HTERT RPE-1 (cell line): ENCODE results near the gene SLC25A44.
"Not testable (repeated sequence)": the region's sequence is repeated elsewhere in the genome, so short reads cannot be mapped to it uniquely, and the experiment has no call there.

ENCODE experiments used
- in situ Hi-C: fragments of 300-500 bp; cut with MboI; formaldehyde crosslinking; loops from 4 replicates; pipeline ENCODE4 v1.14.3; 2020; ENCODE audit warnings: low sequenced_read_pairs

Gene SLC25A44

GRCh38 chr1:156162430-156163037 lies 31.4 kb upstream of the SLC25A44 start:
- in situ Hi-C loops: no loop called here

GRCh38 chr1:156163712-156164111 lies 30.2 kb upstream of the SLC25A44 start:
- in situ Hi-C loops: no loop called here

GRCh38 chr1:156164125-156164831 lies 29.6 kb upstream of the SLC25A44 start:
- in situ Hi-C loops: no loop called here

- in situ Hi-C loops: no loop called here
Measured at GRCh38 chr1:156165083-156165482, 28.8 kb upstream of the SLC25A44 start.

GRCh38 chr1:156167536-156167935 lies 26.4 kb upstream of the SLC25A44 start:
- in situ Hi-C loops: no loop called here

- in situ Hi-C loops: no loop called here
Measured at GRCh38 chr1:156172696-156173470, 21.0 kb upstream of the SLC25A44 start.

GRCh38 chr1:156176610-156177210 lies 17.2 kb upstream of the SLC25A44 start:
- in situ Hi-C loops: no loop called here

GRCh38 chr1:156177919-156178654 lies 15.8 kb upstream of the SLC25A44 start:
- in situ Hi-C loops: no loop called here

- in situ Hi-C loops: no loop called here
Measured at GRCh38 chr1:156180471-156180870, 13.4 kb upstream of the SLC25A44 start.

- in situ Hi-C loops: not testable (repeated sequence)
Measured at GRCh38 chr1:156181391-156181924, 12.4 kb upstream of the SLC25A44 start.

GRCh38 chr1:156182010-156182779 lies 11.7 kb upstream of the SLC25A44 start:
- in situ Hi-C loops: not testable (repeated sequence)

- in situ Hi-C loops: not testable (repeated sequence)
Measured at GRCh38 chr1:156186347-156187177, 7.3 kb upstream of the SLC25A44 start.

- in situ Hi-C loops: not testable (repeated sequence)
Measured at GRCh38 chr1:156190265-156190664, 3.6 kb upstream of the SLC25A44 start.

- in situ Hi-C loops: no loop called here
Measured at GRCh38 chr1:156191292-156191964, 2.5 kb upstream of the SLC25A44 start.

- in situ Hi-C loops: no loop called here
Measured at GRCh38 chr1:156193208-156193487, 756 bp upstream of the SLC25A44 start.

GRCh38 chr1:156194300-156194652 lies 372 bp downstream of the SLC25A44 start:
- in situ Hi-C loops: no loop called here

- in situ Hi-C loops: no loop called here
Measured at GRCh38 chr1:156195853-156196252, 1.9 kb downstream of the SLC25A44 start.

GRCh38 chr1:156196445-156196844 lies 2.5 kb downstream of the SLC25A44 start:
- in situ Hi-C loops: no loop called here
